ENCODE measurements around the gene DNAJC11.

- TF ChIP-seq, protein P1, sequence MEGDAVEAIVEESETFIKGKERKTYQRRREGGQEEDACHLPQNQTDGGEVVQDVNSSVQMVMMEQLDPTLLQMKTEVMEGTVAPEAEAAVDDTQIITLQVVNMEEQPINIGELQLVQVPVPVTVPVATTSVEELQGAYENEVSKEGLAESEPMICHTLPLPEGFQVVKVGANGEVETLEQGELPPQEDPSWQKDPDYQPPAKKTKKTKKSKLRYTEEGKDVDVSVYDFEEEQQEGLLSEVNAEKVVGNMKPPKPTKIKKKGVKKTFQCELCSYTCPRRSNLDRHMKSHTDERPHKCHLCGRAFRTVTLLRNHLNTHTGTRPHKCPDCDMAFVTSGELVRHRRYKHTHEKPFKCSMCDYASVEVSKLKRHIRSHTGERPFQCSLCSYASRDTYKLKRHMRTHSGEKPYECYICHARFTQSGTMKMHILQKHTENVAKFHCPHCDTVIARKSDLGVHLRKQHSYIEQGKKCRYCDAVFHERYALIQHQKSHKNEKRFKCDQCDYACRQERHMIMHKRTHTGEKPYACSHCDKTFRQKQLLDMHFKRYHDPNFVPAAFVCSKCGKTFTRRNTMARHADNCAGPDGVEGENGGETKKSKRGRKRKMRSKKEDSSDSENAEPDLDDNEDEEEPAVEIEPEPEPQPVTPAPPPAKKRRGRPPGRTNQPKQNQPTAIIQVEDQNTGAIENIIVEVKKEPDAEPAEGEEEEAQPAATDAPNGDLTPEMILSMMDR (IDR thresholded peaks at IDR 0.05) = no peak
- TF ChIP-seq POLR2AphosphoS5 (IDR thresholded peaks at IDR 0.05) = no peak
Measured at GRCh38 chr1:6667139-6667538, 34.5 kb downstream of the DNAJC11 start.

Data from breast epithelium (tissue), 3 donors.